Measurements from ENCODE around the gene CEP112. TPM values are rescaled to one million over a fixed set of nuclear protein-coding genes. Genes with fewer than 3 reads are reported as not detected.

Gene CEP112
- total and polyA plus RNA-seq, 2 of the 13 experiments (the other 11 are each of a cell fraction or from before 2014, with no cell fraction given) = 1.2 to 3.4 TPM

DNA sequence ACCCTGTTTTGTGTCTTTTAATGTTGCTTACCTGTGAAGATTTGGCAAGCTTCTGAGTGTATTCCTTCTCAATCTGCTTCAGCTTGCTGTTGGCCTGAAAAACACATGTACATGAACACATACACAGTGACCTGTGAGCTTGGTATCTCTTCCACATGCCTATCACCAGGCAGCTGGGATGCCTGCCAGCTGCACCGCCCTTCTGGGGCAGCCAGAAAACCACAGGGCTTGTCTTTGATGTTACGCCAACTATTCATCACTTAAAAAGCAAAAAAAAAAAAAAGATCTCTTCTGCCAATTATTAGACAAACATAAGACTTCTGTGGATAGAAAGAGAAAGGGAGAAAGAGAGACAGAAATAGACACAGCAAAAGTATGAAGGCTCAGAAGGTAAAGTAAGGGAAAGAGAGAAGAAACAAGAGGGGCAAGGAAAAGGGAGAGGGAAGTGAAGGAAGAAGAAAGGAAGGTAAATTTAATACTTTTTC lies 441.3 kb downstream of the CEP112 start:
- no peaks in the 10 kb centered on the region for H4K20me1 ChIP-seq (ENCODE audit: insufficient read depth, low read length)
- H3K9me3 ChIP-seq (ENCODE audit: low read length) = no peaks in the 10 kb centered on the region
- ATAC-seq (peak; percentile 99), DNase-seq (ENCODE audit: low spot score) (peak; percentile 99), FAIRE-seq (peak; percentile 66)
- ChIA-PET POLR2A (interaction anchor here (0.7 to 1.4 kb wide), 5 partner anchors 33 to 193 kb away, joined by 3 to 8 read pairs (median 4); partner anchors contain the start of gene AXIN2), CTCF (ENCODE audit: low intra/inter-chr PET ratio, low total read pairs) (no interaction called here)
- no peak overlapping the region for H2AFZ ChIP-seq (ENCODE audit: low read length)
- peak overlapping the region; percentile 58 for H3K4me2 ChIP-seq (ENCODE audit: low read depth, low read length)
- H3K27ac ChIP-seq (ENCODE audit: extremely low read length, insufficient read depth, low read length) = peak overlapping the region; percentile 49
- WGBS (ENCODE audit: low lambda C conversion rate) = 3% methylated on average over 2 of the region's 2 CpGs
- peak overlapping the region; percentile 48 for H3K9ac ChIP-seq (ENCODE audit: insufficient read depth, low read depth, low read length)
- intact Hi-C loops (cut with micrococcal nuclease; ENCODE audit: unreplicated experiment) = loop anchor here (1.0 to 10.0 kb wide), 4 partner anchors 9 to 190 kb away; partner anchors contain the start of gene AXIN2
- H3K27me3 ChIP-seq (ENCODE audit: control insufficient read depth in 1 of 2, insufficient read depth in 2 of 2, low read length in 2 of 2) = no peaks in the 10 kb centered on the region
- H3K79me2 ChIP-seq (ENCODE audit: insufficient read depth, low read length) = no peaks in the 10 kb centered on the region
- peak overlapping the region in 2 of 3 experiments; percentile 3 to 15; a peak in 1 of 6 replicates for H3K4me3 ChIP-seq (replicated peaks in 1 of 3; ENCODE audit: insufficient read depth in 1 of 3, low read depth in 2 of 3, low read length in 3 of 3)
- in situ Hi-C loops (cut with HindIII; ENCODE audit: extremely low pct_ligation_motif_present, low pct_unique_long_range_greater_than_20kb) = no loop called here
- H3K4me1 ChIP-seq (ENCODE audit: insufficient read depth, low read length) = peaks cover 44% of the 10 kb centered on the region
- H3K36me3 ChIP-seq (replicated peaks in 1 of 2; ENCODE audit: control insufficient read depth in 1 of 2, insufficient read depth in 2 of 2, low read length in 2 of 2) = no peaks in the 10 kb centered on the region
- BruUV-seq (replicated peaks) = no TSS peak
- TF ChIP-seq DR1 (CRISPR knock-in tag; IDR thresholded peaks at IDR 0.05) (no peak), HNRNPK (IDR thresholded peaks at IDR 0.05; ENCODE audit: low read depth, low read length, poor library complexity, severe bottlenecking) (peak; percentile 16), ZNF136 (CRISPR knock-in tag; IDR thresholded peaks at IDR 0.05; ENCODE audit: low read depth) (0 out of 2 replicates have a peak, but pooled peaks have one; percentile 9), FOSL1 (CRISPR knock-in tag; IDR thresholded peaks at IDR 0.05; ENCODE audit: borderline replicate concordance) (peak; percentile 30; the same call in 1 of the 2 replicates), CREB1 (IDR thresholded peaks at IDR 0.05) (no peak), CREB1 (CRISPR knock-in tag; IDR thresholded peaks at IDR 0.05) (peak; percentile 63; the same call in 1 of the 2 replicates), TARDBP (CRISPR knock-in tag; IDR thresholded peaks at IDR 0.05) (peak; percentile 60; the same call in 1 of the 2 replicates), GATAD1 (CRISPR knock-in tag; IDR thresholded peaks at IDR 0.05) (0 out of 2 replicates have a peak, but pooled peaks have one; percentile 30), STAG1 (CRISPR knock-in tag; IDR thresholded peaks at IDR 0.05) (peak; percentile 19; the same call in 1 of the 2 replicates), ZFX (CRISPR knock-in tag; IDR thresholded peaks at IDR 0.05; ENCODE audit: low read depth) (peak; percentile 29; the same call in 1 of the 2 replicates), MIXL1 (CRISPR knock-in tag; IDR thresholded peaks at IDR 0.05) (0 out of 2 replicates have a peak, but pooled peaks have one; percentile 25)
- TF ChIP-seq, protein P1, sequence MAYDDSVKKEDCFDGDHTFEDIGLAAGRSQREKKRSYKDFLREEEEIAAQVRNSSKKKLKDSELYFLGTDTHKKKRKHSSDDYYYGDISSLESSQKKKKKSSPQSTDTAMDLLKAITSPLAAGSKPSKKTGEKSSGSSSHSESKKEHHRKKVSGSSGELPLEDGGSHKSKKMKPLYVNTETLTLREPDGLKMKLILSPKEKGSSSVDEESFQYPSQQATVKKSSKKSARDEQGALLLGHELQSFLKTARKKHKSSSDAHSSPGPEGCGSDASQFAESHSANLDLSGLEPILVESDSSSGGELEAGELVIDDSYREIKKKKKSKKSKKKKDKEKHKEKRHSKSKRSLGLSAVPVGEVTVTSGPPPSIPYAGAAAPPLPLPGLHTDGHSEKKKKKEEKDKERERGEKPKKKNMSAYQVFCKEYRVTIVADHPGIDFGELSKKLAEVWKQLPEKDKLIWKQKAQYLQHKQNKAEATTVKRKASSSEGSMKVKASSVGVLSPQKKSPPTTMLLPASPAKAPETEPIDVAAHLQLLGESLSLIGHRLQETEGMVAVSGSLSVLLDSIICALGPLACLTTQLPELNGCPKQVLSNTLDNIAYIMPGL (CRISPR knock-in tag; IDR thresholded peaks at IDR 0.05; ENCODE audit: borderline replicate concordance in 1 of 2, low read depth in 1 of 2) = 0 out of 4 replicates have a peak, but pooled peaks of 1 of the 2 experiments have one; percentile 11
- TF ChIP-seq, protein P2, sequence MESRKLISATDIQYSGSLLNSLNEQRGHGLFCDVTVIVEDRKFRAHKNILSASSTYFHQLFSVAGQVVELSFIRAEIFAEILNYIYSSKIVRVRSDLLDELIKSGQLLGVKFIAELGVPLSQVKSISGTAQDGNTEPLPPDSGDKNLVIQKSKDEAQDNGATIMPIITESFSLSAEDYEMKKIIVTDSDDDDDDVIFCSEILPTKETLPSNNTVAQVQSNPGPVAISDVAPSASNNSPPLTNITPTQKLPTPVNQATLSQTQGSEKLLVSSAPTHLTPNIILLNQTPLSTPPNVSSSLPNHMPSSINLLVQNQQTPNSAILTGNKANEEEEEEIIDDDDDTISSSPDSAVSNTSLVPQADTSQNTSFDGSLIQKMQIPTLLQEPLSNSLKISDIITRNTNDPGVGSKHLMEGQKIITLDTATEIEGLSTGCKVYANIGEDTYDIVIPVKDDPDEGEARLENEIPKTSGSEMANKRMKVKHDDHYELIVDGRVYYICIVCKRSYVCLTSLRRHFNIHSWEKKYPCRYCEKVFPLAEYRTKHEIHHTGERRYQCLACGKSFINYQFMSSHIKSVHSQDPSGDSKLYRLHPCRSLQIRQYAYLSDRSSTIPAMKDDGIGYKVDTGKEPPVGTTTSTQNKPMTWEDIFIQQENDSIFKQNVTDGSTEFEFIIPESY (CRISPR knock-in tag; IDR thresholded peaks at IDR 0.05) = peak; percentile 52; the same call in 1 of the 2 replicates
- TF ChIP-seq, protein P3, sequence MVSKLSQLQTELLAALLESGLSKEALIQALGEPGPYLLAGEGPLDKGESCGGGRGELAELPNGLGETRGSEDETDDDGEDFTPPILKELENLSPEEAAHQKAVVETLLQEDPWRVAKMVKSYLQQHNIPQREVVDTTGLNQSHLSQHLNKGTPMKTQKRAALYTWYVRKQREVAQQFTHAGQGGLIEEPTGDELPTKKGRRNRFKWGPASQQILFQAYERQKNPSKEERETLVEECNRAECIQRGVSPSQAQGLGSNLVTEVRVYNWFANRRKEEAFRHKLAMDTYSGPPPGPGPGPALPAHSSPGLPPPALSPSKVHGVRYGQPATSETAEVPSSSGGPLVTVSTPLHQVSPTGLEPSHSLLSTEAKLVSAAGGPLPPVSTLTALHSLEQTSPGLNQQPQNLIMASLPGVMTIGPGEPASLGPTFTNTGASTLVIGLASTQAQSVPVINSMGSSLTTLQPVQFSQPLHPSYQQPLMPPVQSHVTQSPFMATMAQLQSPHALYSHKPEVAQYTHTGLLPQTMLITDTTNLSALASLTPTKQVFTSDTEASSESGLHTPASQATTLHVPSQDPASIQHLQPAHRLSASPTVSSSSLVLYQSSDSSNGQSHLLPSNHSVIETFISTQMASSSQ (IDR thresholded peaks at IDR 0.05; ENCODE audit: low read depth) = peak; percentile 79; the same call in 1 of the 2 replicates
- TF ChIP-seq, protein P3 (CRISPR knock-in tag; IDR thresholded peaks at IDR 0.05; ENCODE audit: borderline replicate concordance) = peak; percentile 91

Data from HepG2 (cell line).